ENCODE data around the gene DARS2.

The DARS2 gene

GRCh38 chr1:173818459-173818858, 6.0 kb upstream of the DARS2 start:
- no peak for DNase-seq (ENCODE audit: insufficient read length, low spot score)
- TF ChIP-seq POLR2AphosphoS5 (IDR thresholded peaks at IDR 0.05; ENCODE audit: low read depth, low read length) (no peak), POLR2A (IDR thresholded peaks at IDR 0.05; ENCODE audit: low read depth, low read length) (no peak), SPI1 (IDR thresholded peaks at IDR 0.05; ENCODE audit: low read depth, low read length) (no peak), POU2F2 (IDR thresholded peaks at IDR 0.05; ENCODE audit: low read depth, low read length) (no peak), TAF1 (IDR thresholded peaks at IDR 0.05; ENCODE audit: low read depth, low read length) (no peak), PAX5 (IDR thresholded peaks at IDR 0.05; ENCODE audit: insufficient read depth, low read length, severe bottlenecking) (no peak)
- no peak for FAIRE-seq

- FAIRE-seq (no peak), DNase-seq (ENCODE audit: insufficient read length, low spot score) (no peak)
- TF ChIP-seq PAX5 (IDR thresholded peaks at IDR 0.05; ENCODE audit: insufficient read depth, low read length, severe bottlenecking), result no peak
- no peak for TF ChIP-seq POLR2AphosphoS5 (IDR thresholded peaks at IDR 0.05; ENCODE audit: low read depth, low read length)
- no peak for TF ChIP-seq TAF1 (IDR thresholded peaks at IDR 0.05; ENCODE audit: low read depth, low read length)
- TF ChIP-seq POU2F2 (IDR thresholded peaks at IDR 0.05; ENCODE audit: low read depth, low read length), result no peak
- no peak for TF ChIP-seq SPI1 (IDR thresholded peaks at IDR 0.05; ENCODE audit: low read depth, low read length)
- TF ChIP-seq POLR2A (IDR thresholded peaks at IDR 0.05; ENCODE audit: low read depth, low read length), result no peak
Measured at GRCh38 chr1:173821680-173822079, 2.8 kb upstream of the DARS2 start.

- DNase-seq (ENCODE audit: insufficient read length, low spot score), result no peak
- TF ChIP-seq TAF1 (IDR thresholded peaks at IDR 0.05; ENCODE audit: low read depth, low read length) (peak; percentile 0; the same call in 1 of the 2 replicates), PAX5 (IDR thresholded peaks at IDR 0.05; ENCODE audit: insufficient read depth, low read length, severe bottlenecking) (no peak), SPI1 (IDR thresholded peaks at IDR 0.05; ENCODE audit: low read depth, low read length) (no peak), POLR2AphosphoS5 (IDR thresholded peaks at IDR 0.05; ENCODE audit: low read depth, low read length) (no peak; the same call in 1 of the 2 replicates), POU2F2 (IDR thresholded peaks at IDR 0.05; ENCODE audit: low read depth, low read length) (no peak), POLR2A (IDR thresholded peaks at IDR 0.05; ENCODE audit: low read depth, low read length) (0 out of 2 replicates have a peak, but pooled peaks have one; percentile 24)
- FAIRE-seq, result peak; percentile 61
Measured at GRCh38 chr1:173823781-173824314, 625 bp upstream of the DARS2 start.

GRCh38 chr1:173827611-173828010, 3.1 kb downstream of the DARS2 start:
- no peak for DNase-seq (ENCODE audit: insufficient read length, low spot score)
- TF ChIP-seq SPI1 (IDR thresholded peaks at IDR 0.05; ENCODE audit: low read depth, low read length) (no peak), POLR2AphosphoS5 (IDR thresholded peaks at IDR 0.05; ENCODE audit: low read depth, low read length) (no peak), PAX5 (IDR thresholded peaks at IDR 0.05; ENCODE audit: insufficient read depth, low read length, severe bottlenecking) (no peak), TAF1 (IDR thresholded peaks at IDR 0.05; ENCODE audit: low read depth, low read length) (no peak), POLR2A (IDR thresholded peaks at IDR 0.05; ENCODE audit: low read depth, low read length) (no peak), POU2F2 (IDR thresholded peaks at IDR 0.05; ENCODE audit: low read depth, low read length) (no peak)
- FAIRE-seq, result no peak

- no peak for DNase-seq (ENCODE audit: insufficient read length, low spot score)
- no peak for TF ChIP-seq SPI1 (IDR thresholded peaks at IDR 0.05; ENCODE audit: low read depth, low read length)
- TF ChIP-seq PAX5 (IDR thresholded peaks at IDR 0.05; ENCODE audit: insufficient read depth, low read length, severe bottlenecking), result no peak
- no peak for TF ChIP-seq TAF1 (IDR thresholded peaks at IDR 0.05; ENCODE audit: low read depth, low read length)
- TF ChIP-seq POU2F2 (IDR thresholded peaks at IDR 0.05; ENCODE audit: low read depth, low read length), result no peak
- no peak for TF ChIP-seq POLR2A (IDR thresholded peaks at IDR 0.05; ENCODE audit: low read depth, low read length)
- no peak for TF ChIP-seq POLR2AphosphoS5 (IDR thresholded peaks at IDR 0.05; ENCODE audit: low read depth, low read length)
- FAIRE-seq, result no peak
Measured at GRCh38 chr1:173832748-173833147, 8.3 kb downstream of the DARS2 start.

- FAIRE-seq, result no peak
- TF ChIP-seq SPI1 (IDR thresholded peaks at IDR 0.05; ENCODE audit: low read depth, low read length) (no peak), POU2F2 (IDR thresholded peaks at IDR 0.05; ENCODE audit: low read depth, low read length) (no peak), TAF1 (IDR thresholded peaks at IDR 0.05; ENCODE audit: low read depth, low read length) (no peak), POLR2AphosphoS5 (IDR thresholded peaks at IDR 0.05; ENCODE audit: low read depth, low read length) (no peak), PAX5 (IDR thresholded peaks at IDR 0.05; ENCODE audit: insufficient read depth, low read length, severe bottlenecking) (no peak), POLR2A (IDR thresholded peaks at IDR 0.05; ENCODE audit: low read depth, low read length) (no peak)
- DNase-seq (ENCODE audit: insufficient read length, low spot score), result no peak
Measured at GRCh38 chr1:173852105-173852504, 27.6 kb downstream of the DARS2 start.

DNA sequence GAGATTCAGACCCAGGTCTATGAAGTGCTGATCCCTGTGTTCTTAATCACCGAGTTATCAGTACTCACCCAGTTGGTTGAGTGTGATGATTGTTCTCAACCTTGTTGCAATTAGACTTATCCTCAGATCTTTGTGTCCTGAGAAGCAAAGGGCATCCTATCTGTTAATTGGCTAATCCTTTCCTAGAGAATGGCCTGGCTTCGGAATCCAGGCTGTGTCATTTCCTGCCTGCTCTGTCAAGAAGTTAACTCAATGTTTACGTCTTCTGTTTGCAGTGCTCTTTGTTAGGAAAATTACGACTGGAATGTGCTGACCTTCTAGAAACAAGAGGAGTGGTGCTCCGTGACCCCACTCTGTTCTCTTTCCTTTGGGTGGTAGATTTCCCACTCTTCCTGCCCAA, 28.6 kb downstream of the DARS2 start:
- FAIRE-seq, result no peak
- no peak for DNase-seq (ENCODE audit: insufficient read length, low spot score)
- TF ChIP-seq PAX5 (IDR thresholded peaks at IDR 0.05; ENCODE audit: insufficient read depth, low read length, severe bottlenecking), result no peak
- TF ChIP-seq POU2F2 (IDR thresholded peaks at IDR 0.05; ENCODE audit: low read depth, low read length), result no peak
- TF ChIP-seq POLR2A (IDR thresholded peaks at IDR 0.05; ENCODE audit: low read depth, low read length), result no peak
- TF ChIP-seq POLR2AphosphoS5 (IDR thresholded peaks at IDR 0.05; ENCODE audit: low read depth, low read length), result no peak
- TF ChIP-seq SPI1 (IDR thresholded peaks at IDR 0.05; ENCODE audit: low read depth, low read length), result no peak
- no peak for TF ChIP-seq TAF1 (IDR thresholded peaks at IDR 0.05; ENCODE audit: low read depth, low read length)

- FAIRE-seq, result no peak
- DNase-seq (ENCODE audit: insufficient read length, low spot score), result no peak
- TF ChIP-seq SPI1 (IDR thresholded peaks at IDR 0.05; ENCODE audit: low read depth, low read length) (no peak), POLR2A (IDR thresholded peaks at IDR 0.05; ENCODE audit: low read depth, low read length) (no peak), PAX5 (IDR thresholded peaks at IDR 0.05; ENCODE audit: insufficient read depth, low read length, severe bottlenecking) (no peak), POLR2AphosphoS5 (IDR thresholded peaks at IDR 0.05; ENCODE audit: low read depth, low read length) (no peak), POU2F2 (IDR thresholded peaks at IDR 0.05; ENCODE audit: low read depth, low read length) (no peak), TAF1 (IDR thresholded peaks at IDR 0.05; ENCODE audit: low read depth, low read length) (no peak)
Measured at GRCh38 chr1:173856014-173856413, 31.5 kb downstream of the DARS2 start.

- DNase-seq (ENCODE audit: insufficient read length, low spot score) (no peak), FAIRE-seq (no peak)
- no peak for TF ChIP-seq POLR2AphosphoS5 (IDR thresholded peaks at IDR 0.05; ENCODE audit: low read depth, low read length)
- TF ChIP-seq TAF1 (IDR thresholded peaks at IDR 0.05; ENCODE audit: low read depth, low read length), result no peak
- TF ChIP-seq POLR2A (IDR thresholded peaks at IDR 0.05; ENCODE audit: low read depth, low read length), result peak; percentile 10; the same call in 1 of the 2 replicates
- TF ChIP-seq POU2F2 (IDR thresholded peaks at IDR 0.05; ENCODE audit: low read depth, low read length), result no peak
- TF ChIP-seq PAX5 (IDR thresholded peaks at IDR 0.05; ENCODE audit: insufficient read depth, low read length, severe bottlenecking), result no peak
- TF ChIP-seq SPI1 (IDR thresholded peaks at IDR 0.05; ENCODE audit: low read depth, low read length), result no peak
Measured at GRCh38 chr1:173856903-173857302, 32.4 kb downstream of the DARS2 start.

Measured in GM12891 (cell line).